HCT116 (cell line): Measurements from ENCODE around the gene PITPNC1. TPM values are rescaled to one million over a fixed set of nuclear protein-coding genes. Genes with fewer than 3 reads are reported as not detected.
"Not testable (repeated sequence)": the region's sequence is repeated elsewhere in the genome, so short reads cannot be mapped to it uniquely, and the experiment has no call there.

Experiments
- ATAC-seq: fragments of 200-7000 bp; cut with Tn5 transposase; 2 replicates; pipeline ENCODE4 v1.9.1; 2020; ENCODE audit warnings: mild to moderate bottlenecking, moderate library complexity
- BruUV-seq: library from RNA; stranded (reverse); fragments of 400-500 nt; replicated peaks from 2 replicates; lab custom pipeline; 2021; lab: Mats Ljungman, UMichigan
- CTCF ChIA-PET: fragments of 300-600 bp; sonication (Branson Sonifier 250); formaldehyde crosslinking; loops from one replicate; lab custom pipeline; 2021; ENCODE audit warnings: antibody characterized with exemption; lab: Charles Lee
- POLR2A ChIA-PET: fragments of 300-600, 350-600 bp; sonication (Branson Sonifier 250); formaldehyde crosslinking; loops from one replicate; lab custom pipeline; 2021; ENCODE audit warnings: antibody characterized with exemption; lab: Charles Lee
- RAD21 ChIA-PET, 2 experiments: fragments of 300-600 bp; sonication (Branson Sonifier 250); formaldehyde crosslinking; loops; one replicate each; lab custom pipeline; 2023; ENCODE audit warnings: low total read pairs in 2 of 2; ENCODE audit not compliant: uncharacterized antibody in 2 of 2, unreplicated experiment in 2 of 2, low non-redundant PET in 1 of 2; lab: Charles Lee
- DNase-seq: peaks from one replicate; pipeline ENCODE4 v3.0.0-alpha.2; 2010; ENCODE audit warnings: low read depth, low spot score
- H2AFZ ChIP-seq: fragments of 200-600 bp; shearing (Covaris generic), sonication (generic); 2 replicates; pipeline ENCODE4 v1.6.1; 2017; ENCODE audit warnings: low read depth, mixed run types, mixed read lengths, antibody characterized with exemption, low read length; ENCODE audit not compliant: poor library complexity, severe bottlenecking
- H3K27ac ChIP-seq: 2 replicates; pipeline ENCODE4 v1.5.1; 2012; ENCODE audit warnings: low read depth, low read length
- H3K27me3 ChIP-seq: fragments of 200-600 bp; sonication (generic); 2 replicates; pipeline ENCODE4 v1.6.1; 2016; ENCODE audit warnings: mixed run types, low read length, mixed read lengths; ENCODE audit not compliant: insufficient read depth
- H3K36me3 ChIP-seq, 2 experiments: fragments of 200-500 bp in 1 of 2; fragments of 200-600 bp in 1 of 2; sonication (Bioruptor generic) in 1 of 2; sonication (generic) in 1 of 2; 2 replicates each; pipeline versions ENCODE4 v1.5.1 to v1.6.1; 2014 to 2016; ENCODE audit warnings: low read length in 2 of 2, inconsistent platforms in 1 of 2, mixed read lengths in 1 of 2, mixed run types in 1 of 2; ENCODE audit not compliant: insufficient read depth in 2 of 2, control insufficient read depth in 1 of 2
- H3K4me1 ChIP-seq, 2 experiments: fragments of 200-600 bp in 1 of 2; sonication (generic) in 1 of 2; 2 replicates each; pipeline versions ENCODE4 v1.5.1 to v1.6.1; 2012 to 2017; ENCODE audit warnings: low read length in 2 of 2, inconsistent platforms in 1 of 2, mild to moderate bottlenecking in 1 of 2, mixed read lengths in 1 of 2, mixed run types in 1 of 2, moderate library complexity in 1 of 2; ENCODE audit not compliant: insufficient read depth in 2 of 2, control insufficient read depth in 1 of 2
- H3K4me2 ChIP-seq: fragments of 200-600 bp; sonication (generic); 2 replicates; pipeline ENCODE4 v1.6.1; 2017; ENCODE audit warnings: mixed run types, low read length, mixed read lengths
- H3K4me3 ChIP-seq, 2 experiments: fragments of 200-600 bp in 1 of 2; sonication (generic) in 1 of 2; replicated peaks in 1 of 2; 2 replicates each; pipeline ENCODE4 v1.5.1; 2011 to 2016; ENCODE audit warnings: low read length in 2 of 2, control low read depth in 1 of 2, low read depth in 1 of 2, mild to moderate bottlenecking in 1 of 2, mixed read lengths in 1 of 2, mixed run types in 1 of 2
- H3K79me2 ChIP-seq: fragments of 200-600 bp; sonication (generic); 2 replicates; pipeline ENCODE4 v1.6.1; 2017; ENCODE audit warnings: mild to moderate bottlenecking, mixed run types, low read length, moderate library complexity, mixed read lengths; ENCODE audit not compliant: insufficient read depth
- H3K9ac ChIP-seq: fragments of 200-600 bp; sonication (generic); 2 replicates; pipeline ENCODE4 v1.6.1; 2016; ENCODE audit warnings: low read length, mixed read lengths
- H3K9me2 ChIP-seq: fragments of 200-600 bp; sonication (generic), shearing (Covaris generic); 2 replicates; pipeline ENCODE4 v1.6.1; 2017; ENCODE audit warnings: mixed run types, mild to moderate bottlenecking, moderate library complexity; ENCODE audit not compliant: insufficient read depth
- H3K9me3 ChIP-seq, 2 experiments: fragments of 200-500 bp in 1 of 2; fragments of 200-600 bp in 1 of 2; sonication (Bioruptor generic) in 1 of 2; sonication (generic) in 1 of 2; 2 replicates each; pipeline ENCODE4 v1.6.1; 2014 to 2017; ENCODE audit warnings: low read length in 2 of 2, mixed read lengths in 2 of 2, inconsistent platforms in 1 of 2, low read depth in 1 of 2, mild to moderate bottlenecking in 1 of 2, mixed run types in 1 of 2, moderate library complexity in 1 of 2; ENCODE audit not compliant: control insufficient read depth in 1 of 2, insufficient read depth in 1 of 2
- H4K20me1 ChIP-seq: fragments of 200-600 bp; sonication (generic), shearing (Covaris generic); 2 replicates; pipeline ENCODE4 v1.6.1; 2017; ENCODE audit warnings: mixed run types, mild to moderate bottlenecking, moderate library complexity; ENCODE audit not compliant: insufficient read depth
- CBX3 ChIP-seq: IDR thresholded peaks from 2 replicates; pipeline ENCODE4 v1.6.1; 2012; ENCODE audit warnings: low read depth
- CTCF ChIP-seq, 3 experiments: fragments of 200-600 bp in 1 of 3; sonication (generic) in 1 of 3; IDR thresholded peaks in 2 of 3; conservative IDR thresholded peaks in 1 of 3; 2 replicates each; pipeline ENCODE4 v1.5.1; 2012 to 2017; ENCODE audit warnings: low read depth in 2 of 3, low read length in 2 of 3, antibody characterized with exemption in 1 of 3, borderline replicate concordance in 1 of 3, control low read depth in 1 of 3, mild to moderate bottlenecking in 1 of 3, mixed read lengths in 1 of 3, mixed run types in 1 of 3, moderate library complexity in 1 of 3; ENCODE audit not compliant: insufficient read depth in 1 of 3
- EGR1 ChIP-seq: IDR thresholded peaks from 2 replicates; pipeline ENCODE4 v1.6.1; 2012; ENCODE audit warnings: low read depth
- EZH2 ChIP-seq: fragments of 200-600 bp; sonication (generic); IDR thresholded peaks from 2 replicates; pipeline ENCODE4 v1.6.1; 2017; ENCODE audit warnings: antibody characterized with exemption, mixed run types
- EZH2phosphoT487 ChIP-seq: fragments of 200-600 bp; IDR thresholded peaks from 2 replicates; pipeline ENCODE4 v1.6.1; 2018; ENCODE audit warnings: antibody characterized with exemption, borderline replicate concordance
- FOSL1 ChIP-seq: IDR thresholded peaks from 2 replicates; pipeline ENCODE4 v1.6.1; 2012; ENCODE audit warnings: low read depth
- MAX ChIP-seq: IDR thresholded peaks from 2 replicates; pipeline ENCODE4 v1.6.1; 2012
- POLR2A ChIP-seq: IDR thresholded peaks from 2 replicates; pipeline ENCODE4 v1.7.0; 2011; ENCODE audit warnings: borderline replicate concordance; ENCODE audit not compliant: insufficient read depth, insufficient read length; ENCODE audit errors: extremely low read depth
- POLR2AphosphoS5 ChIP-seq: IDR thresholded peaks from 2 replicates; pipeline ENCODE4 v1.6.1; 2011; ENCODE audit warnings: mild to moderate bottlenecking, low read depth, low read length, moderate library complexity
- SRF ChIP-seq: IDR thresholded peaks from 2 replicates; pipeline ENCODE4 v1.6.1; 2012; ENCODE audit warnings: low read depth
- YY1 ChIP-seq: IDR thresholded peaks from 2 replicates; pipeline ENCODE4 v1.6.1; 2011; ENCODE audit warnings: low read length, low read depth, moderate library complexity, mild to moderate bottlenecking; ENCODE audit not compliant: insufficient replicate concordance; ENCODE audit errors: extremely low read depth
- ZFX ChIP-seq: fragments of 450-650 bp; IDR thresholded peaks from 2 replicates; pipeline ENCODE4 v1.6.1; 2017
- intact Hi-C: fragments of 100-400 bp; cut with micrococcal nuclease; formaldehyde crosslinking; loops from 2 replicates; pipeline ENCODE4 v1.10.0; 2022
- total RNA-seq: library from RNA; stranded (reverse); gene quantifications from one replicate; pipeline ENCODE4 v1.2.1, GENCODE V29; 2021; ENCODE audit not compliant: unreplicated experiment
- TF ChIP-seq, protein P1 (sequence below): IDR thresholded peaks from 2 replicates; pipeline ENCODE4 v1.6.1; 2011; ENCODE audit warnings: mild to moderate bottlenecking, low read length, moderate library complexity; ENCODE audit not compliant: insufficient replicate concordance; ENCODE audit errors: extremely low read depth
- TF ChIP-seq, protein P2 (sequence below): IDR thresholded peaks from 2 replicates; pipeline ENCODE4 v1.6.1; 2012; ENCODE audit warnings: low read depth

The PITPNC1 gene
- total RNA-seq, 1 experiment from 2014 or later: 41.9 TPM

DNA sequence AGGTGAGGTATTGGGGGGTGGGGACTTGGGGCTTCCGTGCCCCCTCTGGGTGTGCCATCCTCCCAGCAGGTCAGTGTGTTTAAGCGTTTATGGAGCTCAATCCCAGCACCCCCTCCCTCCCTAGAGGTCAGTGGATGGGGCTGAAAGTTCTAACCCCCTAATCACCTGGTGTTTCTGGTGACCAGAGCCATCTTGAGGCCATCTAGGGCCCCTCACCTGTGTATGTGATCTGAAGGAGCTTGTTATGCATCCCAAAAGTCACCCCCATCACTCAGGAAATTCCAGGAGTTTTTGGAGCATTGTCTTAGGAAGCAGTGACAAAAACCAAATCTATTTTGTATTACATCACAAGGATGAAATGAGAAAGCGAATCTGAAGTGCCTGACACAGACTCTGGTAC is 272.8 kb downstream of the PITPNC1 start:
- H2AFZ ChIP-seq: no peak overlapping the region
- no peak overlapping the region for H3K4me2 ChIP-seq
- BruUV-seq: no TSS peak
- ChIA-PET RAD21 (no interaction called here), CTCF (no interaction called here), POLR2A (no interaction called here)
- H3K27ac ChIP-seq: no peak overlapping the region
- H4K20me1 ChIP-seq: no peaks in the 10 kb centered on the region
- H3K36me3 ChIP-seq: no peaks in the 10 kb centered on the region
- no peaks in the 10 kb centered on the region for H3K9me3 ChIP-seq
- no peaks in the 10 kb centered on the region for H3K9me2 ChIP-seq
- no peak overlapping the region for H3K4me3 ChIP-seq
- H3K4me1 ChIP-seq: no peaks in the 10 kb centered on the region
- ATAC-seq (no peak), DNase-seq (no peak)
- H3K9ac ChIP-seq: no peak overlapping the region
- TF ChIP-seq MAX (no peak), FOSL1 (no peak), EGR1 (no peak), ZFX (no peak), POLR2A (no peak), YY1 (no peak), EZH2 (no peak), POLR2AphosphoS5 (no peak), EZH2phosphoT487 (no peak), SRF (no peak), CBX3 (no peak), CTCF (IDR thresholded peaks at IDR 0.05 in 2 of 3, conservative IDR thresholded peaks at IDR 0.05 in 1 of 3; ENCODE audit: borderline replicate concordance in 1 of 3, insufficient read depth in 1 of 3, low read depth in 2 of 3, low read length in 2 of 3) (no peak)
- TF ChIP-seq, protein P1, sequence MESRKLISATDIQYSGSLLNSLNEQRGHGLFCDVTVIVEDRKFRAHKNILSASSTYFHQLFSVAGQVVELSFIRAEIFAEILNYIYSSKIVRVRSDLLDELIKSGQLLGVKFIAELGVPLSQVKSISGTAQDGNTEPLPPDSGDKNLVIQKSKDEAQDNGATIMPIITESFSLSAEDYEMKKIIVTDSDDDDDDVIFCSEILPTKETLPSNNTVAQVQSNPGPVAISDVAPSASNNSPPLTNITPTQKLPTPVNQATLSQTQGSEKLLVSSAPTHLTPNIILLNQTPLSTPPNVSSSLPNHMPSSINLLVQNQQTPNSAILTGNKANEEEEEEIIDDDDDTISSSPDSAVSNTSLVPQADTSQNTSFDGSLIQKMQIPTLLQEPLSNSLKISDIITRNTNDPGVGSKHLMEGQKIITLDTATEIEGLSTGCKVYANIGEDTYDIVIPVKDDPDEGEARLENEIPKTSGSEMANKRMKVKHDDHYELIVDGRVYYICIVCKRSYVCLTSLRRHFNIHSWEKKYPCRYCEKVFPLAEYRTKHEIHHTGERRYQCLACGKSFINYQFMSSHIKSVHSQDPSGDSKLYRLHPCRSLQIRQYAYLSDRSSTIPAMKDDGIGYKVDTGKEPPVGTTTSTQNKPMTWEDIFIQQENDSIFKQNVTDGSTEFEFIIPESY: no peak
- TF ChIP-seq, protein P2, sequence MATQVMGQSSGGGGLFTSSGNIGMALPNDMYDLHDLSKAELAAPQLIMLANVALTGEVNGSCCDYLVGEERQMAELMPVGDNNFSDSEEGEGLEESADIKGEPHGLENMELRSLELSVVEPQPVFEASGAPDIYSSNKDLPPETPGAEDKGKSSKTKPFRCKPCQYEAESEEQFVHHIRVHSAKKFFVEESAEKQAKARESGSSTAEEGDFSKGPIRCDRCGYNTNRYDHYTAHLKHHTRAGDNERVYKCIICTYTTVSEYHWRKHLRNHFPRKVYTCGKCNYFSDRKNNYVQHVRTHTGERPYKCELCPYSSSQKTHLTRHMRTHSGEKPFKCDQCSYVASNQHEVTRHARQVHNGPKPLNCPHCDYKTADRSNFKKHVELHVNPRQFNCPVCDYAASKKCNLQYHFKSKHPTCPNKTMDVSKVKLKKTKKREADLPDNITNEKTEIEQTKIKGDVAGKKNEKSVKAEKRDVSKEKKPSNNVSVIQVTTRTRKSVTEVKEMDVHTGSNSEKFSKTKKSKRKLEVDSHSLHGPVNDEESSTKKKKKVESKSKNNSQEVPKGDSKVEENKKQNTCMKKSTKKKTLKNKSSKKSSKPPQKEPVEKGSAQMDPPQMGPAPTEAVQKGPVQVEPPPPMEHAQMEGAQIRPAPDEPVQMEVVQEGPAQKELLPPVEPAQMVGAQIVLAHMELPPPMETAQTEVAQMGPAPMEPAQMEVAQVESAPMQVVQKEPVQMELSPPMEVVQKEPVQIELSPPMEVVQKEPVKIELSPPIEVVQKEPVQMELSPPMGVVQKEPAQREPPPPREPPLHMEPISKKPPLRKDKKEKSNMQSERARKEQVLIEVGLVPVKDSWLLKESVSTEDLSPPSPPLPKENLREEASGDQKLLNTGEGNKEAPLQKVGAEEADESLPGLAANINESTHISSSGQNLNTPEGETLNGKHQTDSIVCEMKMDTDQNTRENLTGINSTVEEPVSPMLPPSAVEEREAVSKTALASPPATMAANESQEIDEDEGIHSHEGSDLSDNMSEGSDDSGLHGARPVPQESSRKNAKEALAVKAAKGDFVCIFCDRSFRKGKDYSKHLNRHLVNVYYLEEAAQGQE: no peak
- H3K79me2 ChIP-seq: no peaks in the 10 kb centered on the region
- intact Hi-C loops: no loop called here
- H3K27me3 ChIP-seq: no peaks in the 10 kb centered on the region

GRCh38 chr17:67651218-67651579 is 274.1 kb downstream of the PITPNC1 start:
- H3K36me3 ChIP-seq, H3K79me2 ChIP-seq, POLR2A ChIA-PET, H3K9me3 ChIP-seq, H2AFZ ChIP-seq, RAD21 ChIA-PET, intact Hi-C loops, ATAC-seq, H3K9me2 ChIP-seq, H3K4me3 ChIP-seq, DNase-seq, H3K4me1 ChIP-seq, H3K9ac ChIP-seq, H4K20me1 ChIP-seq, H3K27me3 ChIP-seq, BruUV-seq, H3K27ac ChIP-seq, CTCF ChIA-PET, H3K4me2 ChIP-seq: not testable (repeated sequence)
